A172 (cell line): Measurements from ENCODE around the gene NDRG3. TPM values are rescaled to one million over a fixed set of nuclear protein-coding genes. Genes with fewer than 3 reads are reported as not detected.
A peak's percentile ranks its signal among the peaks of the same experiment; 100 is the strongest.
"Not testable (repeated sequence)": the region's sequence is repeated elsewhere in the genome, so short reads cannot be mapped to it uniquely, and the experiment has no call there.

Source experiments
- DNase-seq: peaks from one replicate; pipeline ENCODE4 v3.0.0-alpha.2; 2015; ENCODE audit warnings: low spot score
- total RNA-seq: library from RNA; depleted of rRNA; stranded (reverse); fragments of >200 nt; shearing (Covaris generic); gene quantifications from 2 replicates; pipeline ENCODE4 v1.2.3, GENCODE V29; 2014

The NDRG3 gene
- total RNA-seq, 1 experiment from 2014 or later: 54.6 TPM

GRCh38 chr20:36644706-36645095 is 101.2 kb downstream of the NDRG3 start:
- no peak for DNase-seq

- DNase-seq: no peak
Measured at GRCh38 chr20:36644032-36644705, 101.7 kb downstream of the NDRG3 start.

GRCh38 chr20:36642136-36642535 is 103.8 kb downstream of the NDRG3 start:
- DNase-seq: no peak

GRCh38 chr20:36641506-36641843 is 104.4 kb downstream of the NDRG3 start:
- no peak for DNase-seq

GRCh38 chr20:36638876-36639400 is 107.0 kb downstream of the NDRG3 start:
- DNase-seq: not testable (repeated sequence)

GRCh38 chr20:36634342-36634741 is 111.5 kb downstream of the NDRG3 start:
- no peak for DNase-seq

GRCh38 chr20:36633285-36633772 is 112.6 kb downstream of the NDRG3 start:
- DNase-seq: no peak

- DNase-seq: no peak
Measured at GRCh38 chr20:36632487-36633284, 113.2 kb downstream of the NDRG3 start.

- DNase-seq: no peak
Measured at GRCh38 chr20:36632147-36632486, 113.8 kb downstream of the NDRG3 start.

- no peak for DNase-seq
Measured at GRCh38 chr20:36631646-36632045, 114.2 kb downstream of the NDRG3 start.

- no peak for DNase-seq
Measured at GRCh38 chr20:36629719-36630681, 115.9 kb downstream of the NDRG3 start.

- no peak for DNase-seq
Measured at GRCh38 chr20:36628076-36628475, 117.8 kb downstream of the NDRG3 start.

GRCh38 chr20:36624944-36625324 is 121.0 kb downstream of the NDRG3 start:
- no peak for DNase-seq

- no peak for DNase-seq
Measured at GRCh38 chr20:36624068-36624943, 121.6 kb downstream of the NDRG3 start.

GRCh38 chr20:36623444-36623843 is 122.4 kb downstream of the NDRG3 start:
- no peak for DNase-seq

- no peak for DNase-seq
Measured at GRCh38 chr20:36620917-36621316, 125.0 kb downstream of the NDRG3 start.

GRCh38 chr20:36614781-36615557 is 130.9 kb downstream of the NDRG3 start:
- DNase-seq: peak; percentile 32

GRCh38 chr20:36613974-36614373 is 131.9 kb downstream of the NDRG3 start:
- DNase-seq: no peak

- DNase-seq: no peak
Measured at GRCh38 chr20:36611625-36612024, 134.3 kb downstream of the NDRG3 start.

- not testable (repeated sequence) for DNase-seq
Measured at GRCh38 chr20:36608388-36608728, 137.5 kb downstream of the NDRG3 start.
